ENCODE data around the gene SLC25A38.
"Not testable (repeated sequence)": the region's sequence is repeated elsewhere in the genome, so short reads cannot be mapped to it uniquely, and the experiment has no call there.

The SLC25A38 gene

GRCh38 chr3:39408493-39409372, 25.6 kb downstream of the SLC25A38 start:
- DNase-seq, result no peak

- DNase-seq, result no peak
These were observed 26.5 kb downstream of the SLC25A38 start for GRCh38 chr3:39409514-39410136.

- DNase-seq, result no peak
These were observed 27.7 kb downstream of the SLC25A38 start for GRCh38 chr3:39410893-39411292.

DNA sequence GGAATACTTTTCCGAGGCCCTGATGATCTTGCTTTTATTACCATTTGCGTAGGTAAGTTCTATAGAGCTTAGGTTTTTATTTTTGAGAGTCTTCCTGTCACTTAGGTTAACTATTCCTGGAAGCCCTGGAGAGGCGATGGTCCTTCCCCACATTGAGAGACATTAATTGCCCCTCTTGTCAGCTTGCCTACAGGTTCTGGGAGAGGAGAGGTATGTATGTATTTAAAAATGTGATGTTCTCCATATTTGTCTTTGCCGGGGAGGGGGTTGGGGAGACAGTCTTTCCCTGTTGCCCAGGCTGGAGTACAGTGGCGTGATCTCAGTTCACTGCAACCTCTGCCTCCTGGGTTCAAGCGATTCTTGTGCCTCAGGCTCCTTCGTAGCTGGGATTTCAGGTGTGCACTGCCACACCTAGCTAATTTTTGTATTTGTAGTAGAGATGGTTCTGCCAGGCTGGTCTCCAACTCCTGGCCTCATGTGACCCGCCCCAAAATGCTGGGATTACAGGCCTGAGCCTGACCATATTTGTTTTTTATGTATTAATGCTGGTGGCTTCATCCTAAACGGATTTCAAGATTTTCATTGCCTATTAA, 29.6 kb downstream of the SLC25A38 start:
- no peak for DNase-seq

GRCh38 chr3:39413691-39414420, 30.7 kb downstream of the SLC25A38 start:
- DNase-seq, result no peak

DNA sequence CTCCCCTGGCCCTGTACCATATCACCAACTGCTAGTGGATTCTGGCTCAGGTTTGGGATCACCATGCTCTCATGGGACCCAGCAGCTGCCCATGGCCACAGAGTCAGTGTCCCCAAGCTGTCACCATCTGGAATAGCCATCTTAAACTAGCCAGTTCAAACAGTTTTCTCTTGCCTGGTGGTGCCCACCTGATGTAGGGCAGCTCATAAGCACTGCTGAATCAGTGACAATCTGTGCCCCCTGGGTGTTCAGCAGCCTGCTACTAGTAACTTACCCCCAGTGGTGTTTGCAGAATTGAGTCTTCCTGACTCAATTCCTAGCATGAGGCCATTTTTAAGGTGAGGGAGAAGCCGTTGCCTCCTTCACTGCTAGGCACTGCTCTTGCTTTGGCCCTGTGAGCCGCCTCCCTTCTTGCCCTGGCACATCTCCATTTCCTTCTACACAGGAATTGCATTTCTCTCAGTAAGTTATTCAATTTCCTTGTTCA, 31.3 kb downstream of the SLC25A38 start:
- DNase-seq, result no peak

DNA sequence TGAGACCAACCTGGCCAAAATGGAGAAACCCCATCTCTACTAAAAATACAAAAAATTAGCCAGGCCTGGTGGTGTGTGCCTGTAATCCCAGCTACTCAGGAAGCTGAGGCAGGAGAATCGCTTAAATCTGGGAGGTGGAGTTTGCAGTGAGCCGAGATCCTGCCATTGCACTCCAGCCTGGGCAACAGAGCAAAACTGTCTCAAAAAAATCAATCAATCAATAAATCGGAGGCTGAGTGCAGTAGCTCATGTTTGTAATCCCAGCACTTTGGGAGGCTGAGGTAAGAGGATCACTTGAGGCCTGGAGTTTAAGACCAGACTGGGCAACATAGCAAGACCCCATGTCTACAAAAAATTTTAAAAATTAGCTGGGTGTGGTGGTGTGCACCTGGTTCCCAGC, 32.1 kb downstream of the SLC25A38 start:
- not testable (repeated sequence) for DNase-seq

DNA sequence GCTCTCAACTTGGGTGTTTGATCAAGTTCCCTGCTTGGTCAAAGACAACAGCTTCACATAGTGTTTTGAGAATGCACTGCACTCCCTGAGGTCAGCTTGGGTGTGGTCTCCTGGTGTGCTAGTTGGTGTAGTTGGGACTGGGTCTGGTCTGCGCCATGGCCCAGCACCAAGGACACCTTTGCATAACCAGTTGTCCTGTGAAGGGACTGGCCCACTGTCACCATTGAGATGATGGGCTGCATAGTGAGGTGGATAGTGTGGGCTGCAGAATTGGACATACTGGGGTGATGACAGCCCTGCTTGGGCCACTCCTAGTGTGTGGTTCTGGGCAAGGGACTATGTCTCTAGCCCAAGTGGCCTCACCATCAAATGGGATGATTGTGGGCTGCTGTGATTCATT, 32.8 kb downstream of the SLC25A38 start:
- no peak for DNase-seq

DNA sequence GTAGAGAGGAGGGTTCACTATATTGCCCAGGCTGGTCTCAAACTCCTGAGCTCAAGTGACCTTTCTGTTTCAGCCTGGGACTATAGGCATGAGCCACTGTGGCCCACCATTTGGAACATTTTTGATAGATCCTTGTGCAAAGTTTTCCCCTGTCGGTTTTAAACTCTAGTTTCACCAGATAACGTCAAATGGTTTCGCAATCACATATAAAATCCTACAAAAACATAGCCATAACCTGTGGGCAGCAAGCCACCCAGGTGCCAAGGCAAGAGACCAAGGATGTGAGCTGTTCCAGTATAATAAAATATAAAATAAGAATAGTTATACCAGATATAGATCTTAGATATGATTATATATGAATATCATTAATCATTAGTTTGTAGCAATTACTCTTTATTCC, 33.8 kb downstream of the SLC25A38 start:
- DNase-seq, result not testable (repeated sequence)

GRCh38 chr3:39418556-39419225, 35.5 kb downstream of the SLC25A38 start:
- DNase-seq, result not testable (repeated sequence)

DNA sequence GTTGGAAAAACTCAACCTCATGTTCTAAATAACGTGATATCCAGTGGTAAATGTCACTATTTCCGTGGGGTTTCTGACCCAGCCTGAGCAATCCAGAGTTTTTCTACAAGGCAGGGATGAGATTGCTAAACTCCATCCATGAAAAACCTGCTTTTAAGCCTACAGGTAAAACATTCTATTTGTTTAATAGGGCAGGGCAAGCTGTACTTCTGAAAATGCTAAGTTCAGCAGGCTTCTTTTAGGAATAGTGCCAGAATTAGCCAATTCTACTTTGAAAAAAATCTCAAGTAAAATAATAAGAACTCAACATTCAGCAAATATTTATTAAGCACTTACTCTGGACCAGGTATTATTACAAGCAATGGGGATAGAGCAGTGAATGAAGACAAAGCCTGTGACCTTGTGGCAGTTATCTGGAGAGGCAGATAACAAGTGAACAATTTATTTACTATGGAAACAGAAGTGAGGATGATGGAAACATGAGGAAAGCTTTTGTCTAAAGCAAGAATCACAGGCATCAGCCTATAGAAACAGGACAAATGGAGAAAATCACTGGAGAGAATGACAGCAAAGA, 36.7 kb downstream of the SLC25A38 start:
- DNase-seq, result no peak

- DNase-seq, result no peak
These were observed 37.4 kb downstream of the SLC25A38 start for GRCh38 chr3:39420543-39420942.

DNA sequence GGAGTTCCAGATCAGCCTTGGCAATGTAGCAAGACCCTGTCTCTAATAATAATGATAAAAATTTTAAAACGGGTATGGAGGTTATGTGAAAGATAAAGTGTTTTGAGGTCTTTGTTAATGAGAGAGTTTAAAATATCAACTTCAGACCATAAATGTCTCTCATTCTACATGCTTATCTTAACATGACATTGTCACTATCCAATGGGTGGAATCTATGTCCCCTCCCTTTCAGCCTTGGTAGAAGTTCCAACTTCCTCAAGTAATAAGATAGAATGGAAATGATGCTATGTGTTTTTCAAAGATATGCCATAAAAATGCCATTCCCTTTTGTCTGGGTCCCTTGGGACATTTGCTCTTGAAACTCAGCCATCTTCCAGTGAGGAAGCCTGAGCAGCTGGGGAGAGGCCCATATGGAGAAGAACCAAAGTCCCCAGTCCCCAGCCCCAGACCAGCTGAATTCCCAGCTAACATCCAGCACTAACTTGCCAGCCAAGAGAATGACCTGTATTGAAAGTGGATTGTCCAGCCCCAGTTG, 40.3 kb downstream of the SLC25A38 start:
- DNase-seq, result no peak

GRCh38 chr3:39426312-39426711, 43.1 kb downstream of the SLC25A38 start:
- DNase-seq, result no peak

DNA sequence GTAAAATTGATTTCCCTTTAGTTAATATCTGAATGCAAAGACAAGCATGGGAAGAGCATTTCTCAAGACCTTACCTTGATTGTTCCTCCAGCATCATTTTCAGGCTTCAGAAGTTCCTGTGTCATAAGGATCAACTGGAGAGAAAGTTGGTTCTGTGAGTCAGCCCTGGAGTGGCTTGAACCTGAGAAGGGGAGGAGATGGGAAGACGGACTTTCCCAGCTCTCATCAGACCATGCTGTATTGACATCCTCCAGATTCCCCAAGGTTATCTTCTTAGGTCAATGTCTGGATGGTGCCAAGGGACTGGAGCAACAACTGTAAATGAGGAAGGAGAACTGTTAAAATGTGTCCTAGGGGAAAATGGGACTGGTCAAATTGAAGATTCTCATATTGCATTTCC, 44.3 kb downstream of the SLC25A38 start:
- no peak for DNase-seq

DNA sequence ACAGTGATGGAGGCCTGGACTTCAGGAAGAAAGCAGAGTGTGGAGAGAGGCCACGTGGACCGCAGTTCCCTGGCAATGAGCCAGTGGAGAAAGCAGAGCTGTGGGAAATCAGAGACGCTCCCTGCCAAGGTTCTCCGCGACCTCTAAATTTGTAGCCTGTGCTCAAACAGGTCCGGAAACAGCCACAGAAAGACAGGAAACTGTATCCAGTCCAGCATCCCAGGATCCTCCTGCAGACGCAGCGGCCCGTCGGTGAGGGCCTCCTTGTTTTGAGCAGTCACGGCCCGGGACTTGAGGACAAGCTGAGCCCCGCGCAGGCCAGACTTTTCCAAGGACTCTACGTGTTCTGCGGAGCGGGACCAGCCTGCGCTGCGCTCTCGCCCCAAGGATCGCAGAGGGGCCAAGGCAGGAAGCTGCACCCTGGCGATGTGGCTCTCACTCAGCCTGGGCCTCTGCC, 45.6 kb downstream of the SLC25A38 start:
- DNase-seq, result no peak

GRCh38 chr3:39429466-39429865, 46.3 kb downstream of the SLC25A38 start:
- no peak for DNase-seq

DNA sequence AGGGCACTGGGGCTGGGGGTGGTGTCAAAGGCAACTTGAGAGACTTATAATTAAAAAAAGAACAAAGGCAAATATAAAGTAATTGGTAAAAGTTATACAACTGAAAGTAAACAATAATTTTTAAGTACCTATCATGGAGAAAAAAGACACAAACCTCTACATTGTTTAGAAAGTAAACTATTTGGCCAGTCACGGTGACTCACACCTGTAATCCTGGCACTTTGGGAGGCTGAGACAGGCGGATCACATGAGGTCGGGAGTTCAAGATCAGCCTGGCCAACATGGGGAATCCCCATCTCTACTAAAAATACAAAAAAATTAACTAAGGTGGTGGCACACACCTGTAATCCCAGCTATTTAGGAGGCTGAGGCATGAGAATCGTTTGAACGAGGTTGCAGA, 49.2 kb downstream of the SLC25A38 start:
- DNase-seq, result no peak

- DNase-seq, result no peak
These were observed 50.5 kb downstream of the SLC25A38 start for GRCh38 chr3:39433642-39434041.

DNA sequence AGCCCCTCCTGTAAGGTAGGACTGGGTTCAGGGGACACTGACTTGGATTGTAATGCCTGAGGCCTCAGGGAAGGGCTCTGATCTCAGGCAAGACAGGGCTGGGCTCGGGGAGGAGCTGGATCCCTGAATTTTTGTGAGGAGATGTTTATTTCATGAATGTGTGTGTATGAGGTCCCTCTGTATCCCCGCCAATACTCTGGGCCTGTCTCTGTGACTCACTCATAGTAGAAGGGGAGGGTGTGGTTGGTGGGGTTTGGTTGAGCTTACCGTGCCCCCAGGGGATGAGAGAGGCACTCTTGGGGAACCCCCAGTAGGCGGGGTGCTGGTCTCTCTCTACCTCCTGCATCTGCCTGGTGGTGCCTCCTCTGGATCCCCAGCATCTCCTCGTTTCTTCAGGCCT, 51.4 kb downstream of the SLC25A38 start:
- no peak for DNase-seq

DNA sequence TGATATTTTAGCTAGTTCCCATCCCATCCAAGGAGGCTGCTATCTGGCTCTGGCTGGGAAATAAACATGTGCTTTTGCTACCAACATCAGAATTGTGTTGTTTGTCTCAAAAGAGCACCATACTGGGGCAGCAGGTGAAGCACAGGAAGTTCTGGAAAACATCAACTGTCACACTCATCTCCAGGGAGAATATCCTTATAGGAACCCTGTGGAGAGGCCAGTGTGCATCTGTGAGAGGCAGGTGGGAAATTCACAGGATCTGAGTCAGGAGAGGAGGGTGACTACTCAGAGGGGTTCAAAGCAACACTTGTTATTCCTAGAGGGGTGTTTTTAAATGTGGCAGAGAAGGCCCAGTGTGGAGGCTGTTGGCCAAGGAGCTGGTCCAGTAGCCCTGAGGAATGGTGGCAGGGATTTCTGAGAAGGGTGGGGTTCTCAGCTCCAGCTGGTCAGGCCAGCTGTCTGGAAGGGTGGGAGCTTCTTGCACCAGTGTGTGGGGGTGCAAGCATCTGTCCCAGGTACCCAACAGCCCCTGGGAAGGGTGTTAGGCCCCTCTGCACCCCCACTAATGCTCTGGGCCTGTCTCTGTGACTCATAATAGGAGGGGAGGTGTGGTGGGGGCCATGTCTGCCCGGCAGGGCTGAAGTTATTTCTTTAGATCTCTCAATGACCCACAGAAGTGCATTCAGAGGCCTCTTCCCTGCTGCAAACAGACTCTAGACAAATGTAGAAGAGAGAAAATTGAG, 52.0 kb downstream of the SLC25A38 start:
- no peak for DNase-seq
